Astrocyte (in vitro differentiated cells and primary cell): Measurements from ENCODE around the gene CEP250. TPM values are rescaled to one million over a fixed set of nuclear protein-coding genes. Genes with fewer than 3 reads are reported as not detected.

ENCODE experiments used
- DNase-seq: peaks from one replicate; pipeline ENCODE4 v3.0.0-alpha.2; 2010; ENCODE audit warnings: low read depth
- FAIRE-seq: peaks from 2 replicates; lab custom pipeline; 2011; peaks lifted over from hg19 to GRCh38; lab: Jason Lieb, UNC
- H2AFZ ChIP-seq: 2 replicates; pipeline ENCODE4 v1.6.0; 2012; ENCODE audit warnings: low read depth, low read length, inconsistent platforms
- H3K27ac ChIP-seq: 2 replicates; pipeline ENCODE4 v1.5.1; 2011; ENCODE audit warnings: low read depth, low read length, inconsistent platforms
- H3K27me3 ChIP-seq: 2 replicates; pipeline ENCODE4 v1.6.0; 2011; ENCODE audit warnings: low read length, inconsistent platforms; ENCODE audit not compliant: insufficient read depth
- H3K36me3 ChIP-seq: 2 replicates; pipeline ENCODE4 v1.5.1; 2011; ENCODE audit warnings: low read length, inconsistent platforms; ENCODE audit not compliant: insufficient read depth
- H3K4me1 ChIP-seq: 2 replicates; pipeline ENCODE4 v1.5.1; 2011; ENCODE audit warnings: low read length, inconsistent platforms; ENCODE audit not compliant: insufficient read depth
- H3K4me2 ChIP-seq: 2 replicates; pipeline ENCODE4 v1.6.0; 2012; ENCODE audit warnings: low read length, inconsistent platforms
- H3K4me3 ChIP-seq: 2 replicates; pipeline ENCODE4 v1.5.1; 2011; ENCODE audit warnings: low read depth, mild to moderate bottlenecking, low read length, inconsistent platforms; ENCODE audit not compliant: insufficient read depth
- H3K79me2 ChIP-seq: 2 replicates; pipeline ENCODE4 v1.6.0; 2012; ENCODE audit warnings: mild to moderate bottlenecking, low read length, inconsistent platforms; ENCODE audit not compliant: insufficient read depth
- H3K9ac ChIP-seq: 2 replicates; pipeline ENCODE4 v1.6.0; 2012; ENCODE audit warnings: mild to moderate bottlenecking, low read length, inconsistent platforms
- H3K9me3 ChIP-seq: 2 replicates; pipeline ENCODE4 v1.5.1; 2012; ENCODE audit warnings: low read depth, mild to moderate bottlenecking, low read length, inconsistent platforms; ENCODE audit not compliant: insufficient read depth
- H4K20me1 ChIP-seq: 2 replicates; pipeline ENCODE4 v1.6.0; 2012; ENCODE audit warnings: low read length, inconsistent platforms; ENCODE audit not compliant: insufficient read depth
- H3K27ac Mint-ChIP-seq: one replicate; pipeline ENCODE4 v1.8.0; 2021; ENCODE audit warnings: mild to moderate bottlenecking, mixed read lengths; ENCODE audit not compliant: unreplicated experiment
- H3K27me3 Mint-ChIP-seq: one replicate; pipeline ENCODE4 v1.8.0; 2021; ENCODE audit warnings: low read depth, mixed read lengths; ENCODE audit not compliant: unreplicated experiment
- H3K36me3 Mint-ChIP-seq: one replicate; pipeline ENCODE4 v1.8.0; 2021; ENCODE audit warnings: low read depth, mixed read lengths; ENCODE audit not compliant: unreplicated experiment
- H3K4me1 Mint-ChIP-seq: one replicate; pipeline ENCODE4 v1.8.0; 2021; ENCODE audit warnings: low read depth, mixed read lengths; ENCODE audit not compliant: unreplicated experiment
- H3K4me3 Mint-ChIP-seq: one replicate; pipeline ENCODE4 v1.8.0; 2021; ENCODE audit warnings: mild to moderate bottlenecking, moderate library complexity, mixed read lengths; ENCODE audit not compliant: unreplicated experiment
- H3K9me3 Mint-ChIP-seq: one replicate; pipeline ENCODE4 v1.8.0; 2021; ENCODE audit warnings: mild to moderate bottlenecking, mixed read lengths; ENCODE audit not compliant: unreplicated experiment
- EZH2 ChIP-seq: IDR thresholded peaks from 2 replicates; pipeline ENCODE4 v1.6.1; 2012; ENCODE audit warnings: mild to moderate bottlenecking, low read length, inconsistent platforms; ENCODE audit not compliant: insufficient read depth
- total RNA-seq: library from RNA; stranded (reverse); gene quantifications from 2 replicates; pipeline ENCODE4 v1.2.1, GENCODE V29; 2021
- TF ChIP-seq, protein P1 (sequence below): IDR thresholded peaks from 2 replicates; pipeline ENCODE4 v1.5.1; 2011; ENCODE audit warnings: low read depth, mild to moderate bottlenecking, inconsistent platforms, low read length, moderate library complexity; ENCODE audit not compliant: insufficient read depth

The CEP250 gene
- total RNA-seq, 1 donor from 2014 or later = 107 TPM

DNA sequence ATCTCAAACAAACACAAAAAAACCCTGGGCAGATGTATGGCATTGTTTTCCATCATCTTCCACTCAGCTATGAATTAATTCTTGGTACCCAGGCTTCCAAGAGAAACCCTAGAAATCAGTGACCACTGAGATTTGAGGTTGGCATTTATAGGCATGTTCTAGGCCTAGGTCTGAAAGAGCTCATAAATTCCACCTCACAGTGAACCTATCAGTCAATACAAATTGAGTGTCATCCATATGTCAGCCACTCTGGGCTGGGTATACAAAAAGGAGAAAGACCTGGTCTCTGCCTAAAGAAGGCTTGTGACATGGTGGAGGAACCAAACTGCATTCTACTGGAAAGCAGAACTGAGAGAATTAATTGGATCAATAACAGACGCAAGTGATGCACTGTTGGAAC is 43.9 kb downstream of the CEP250 start:
- Mint-ChIP-seq H3K4me1 (no peaks in the 10 kb centered on the region), H3K27me3 (no peaks in the 10 kb centered on the region), H3K36me3 (peaks cover 42% of the 10 kb centered on the region), H3K4me3 (no peak overlapping the region), H3K9me3 (no peaks in the 10 kb centered on the region), H3K27ac (no peak overlapping the region)
- H3K4me2 ChIP-seq = no peak overlapping the region
- FAIRE-seq (no peak), DNase-seq (no peak)
- no peak overlapping the region for H3K9ac ChIP-seq
- H3K9me3 ChIP-seq = no peaks in the 10 kb centered on the region
- H3K4me3 ChIP-seq = no peak overlapping the region
- no peaks in the 10 kb centered on the region for H3K79me2 ChIP-seq
- TF ChIP-seq, protein P1, sequence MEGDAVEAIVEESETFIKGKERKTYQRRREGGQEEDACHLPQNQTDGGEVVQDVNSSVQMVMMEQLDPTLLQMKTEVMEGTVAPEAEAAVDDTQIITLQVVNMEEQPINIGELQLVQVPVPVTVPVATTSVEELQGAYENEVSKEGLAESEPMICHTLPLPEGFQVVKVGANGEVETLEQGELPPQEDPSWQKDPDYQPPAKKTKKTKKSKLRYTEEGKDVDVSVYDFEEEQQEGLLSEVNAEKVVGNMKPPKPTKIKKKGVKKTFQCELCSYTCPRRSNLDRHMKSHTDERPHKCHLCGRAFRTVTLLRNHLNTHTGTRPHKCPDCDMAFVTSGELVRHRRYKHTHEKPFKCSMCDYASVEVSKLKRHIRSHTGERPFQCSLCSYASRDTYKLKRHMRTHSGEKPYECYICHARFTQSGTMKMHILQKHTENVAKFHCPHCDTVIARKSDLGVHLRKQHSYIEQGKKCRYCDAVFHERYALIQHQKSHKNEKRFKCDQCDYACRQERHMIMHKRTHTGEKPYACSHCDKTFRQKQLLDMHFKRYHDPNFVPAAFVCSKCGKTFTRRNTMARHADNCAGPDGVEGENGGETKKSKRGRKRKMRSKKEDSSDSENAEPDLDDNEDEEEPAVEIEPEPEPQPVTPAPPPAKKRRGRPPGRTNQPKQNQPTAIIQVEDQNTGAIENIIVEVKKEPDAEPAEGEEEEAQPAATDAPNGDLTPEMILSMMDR = no peak
- TF ChIP-seq EZH2 = no peak
- H3K36me3 ChIP-seq = peaks cover 63% of the 10 kb centered on the region
- no peak overlapping the region for H3K27ac ChIP-seq
- H3K27me3 ChIP-seq = no peaks in the 10 kb centered on the region
- peaks cover 15% of the 10 kb centered on the region for H4K20me1 ChIP-seq
- H2AFZ ChIP-seq = no peak overlapping the region
- H3K4me1 ChIP-seq = no peaks in the 10 kb centered on the region

DNA sequence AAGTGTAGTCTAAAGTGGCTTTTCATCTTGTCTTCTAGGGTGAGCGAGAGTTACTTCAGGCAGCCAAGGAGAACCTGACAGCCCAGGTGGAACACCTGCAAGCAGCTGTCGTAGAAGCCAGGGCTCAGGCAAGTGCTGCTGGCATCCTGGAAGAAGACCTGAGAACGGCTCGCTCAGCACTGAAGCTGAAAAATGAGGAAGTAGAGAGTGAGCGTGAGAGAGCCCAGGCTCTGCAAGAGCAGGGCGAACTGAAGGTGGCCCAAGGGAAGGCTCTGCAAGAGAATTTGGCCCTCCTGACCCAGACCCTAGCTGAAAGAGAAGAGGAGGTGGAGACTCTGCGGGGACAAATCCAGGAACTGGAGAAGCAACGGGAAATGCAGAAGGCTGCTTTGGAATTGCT is 47.0 kb downstream of the CEP250 start:
- no peak for FAIRE-seq
- H4K20me1 ChIP-seq = peaks cover 43% of the 10 kb centered on the region
- H3K4me2 ChIP-seq = no peak overlapping the region
- no peaks in the 10 kb centered on the region for H3K27me3 ChIP-seq
- H2AFZ ChIP-seq = no peak overlapping the region
- Mint-ChIP-seq H3K4me3 (no peak overlapping the region), H3K27me3 (no peaks in the 10 kb centered on the region), H3K27ac (no peak overlapping the region), H3K4me1 (peaks cover 19% of the 10 kb centered on the region), H3K9me3 (no peaks in the 10 kb centered on the region), H3K36me3 (peaks cover 45% of the 10 kb centered on the region)
- no peak for TF ChIP-seq EZH2
- TF ChIP-seq, protein P1 = no peak
- H3K79me2 ChIP-seq = no peaks in the 10 kb centered on the region
- no peak overlapping the region for H3K27ac ChIP-seq
- DNase-seq = no peak
- peaks cover 54% of the 10 kb centered on the region for H3K36me3 ChIP-seq
- H3K9ac ChIP-seq = no peak overlapping the region
- no peak overlapping the region for H3K4me3 ChIP-seq
- H3K9me3 ChIP-seq = no peaks in the 10 kb centered on the region
- peaks cover 13% of the 10 kb centered on the region for H3K4me1 ChIP-seq

DNA sequence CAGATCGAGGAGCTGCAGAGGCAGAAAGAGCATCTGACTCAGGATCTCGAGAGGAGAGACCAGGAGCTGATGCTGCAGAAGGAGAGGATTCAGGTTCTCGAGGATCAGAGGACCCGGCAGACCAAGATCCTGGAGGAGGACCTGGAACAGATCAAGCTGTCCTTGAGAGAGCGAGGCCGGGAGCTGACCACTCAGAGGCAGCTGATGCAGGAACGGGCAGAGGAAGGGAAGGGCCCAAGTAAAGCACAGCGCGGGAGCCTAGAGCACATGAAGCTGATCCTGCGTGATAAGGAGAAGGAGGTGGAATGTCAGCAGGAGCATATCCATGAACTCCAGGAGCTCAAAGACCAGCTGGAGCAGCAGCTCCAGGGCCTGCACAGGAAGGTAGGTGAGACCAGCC is 47.9 kb downstream of the CEP250 start:
- Mint-ChIP-seq H3K27me3 (no peaks in the 10 kb centered on the region), H3K4me3 (no peak overlapping the region), H3K27ac (no peak overlapping the region), H3K9me3 (no peaks in the 10 kb centered on the region), H3K36me3 (peaks cover 43% of the 10 kb centered on the region), H3K4me1 (peaks cover 20% of the 10 kb centered on the region)
- DNase-seq (no peak), FAIRE-seq (no peak)
- no peak overlapping the region for H3K4me2 ChIP-seq
- TF ChIP-seq, protein P1 = no peak
- TF ChIP-seq EZH2 = no peak
- H4K20me1 ChIP-seq = peaks cover 52% of the 10 kb centered on the region
- H3K4me1 ChIP-seq = peaks cover 14% of the 10 kb centered on the region
- no peak overlapping the region for H3K4me3 ChIP-seq
- H3K79me2 ChIP-seq = no peaks in the 10 kb centered on the region
- peaks cover 55% of the 10 kb centered on the region for H3K36me3 ChIP-seq
- H3K27ac ChIP-seq = no peak overlapping the region
- no peaks in the 10 kb centered on the region for H3K9me3 ChIP-seq
- H3K27me3 ChIP-seq = no peaks in the 10 kb centered on the region
- H3K9ac ChIP-seq = no peak overlapping the region
- H2AFZ ChIP-seq = no peak overlapping the region
